Measurements from ENCODE around the gene LDLRAD2. TPM values are rescaled to one million over a fixed set of nuclear protein-coding genes. Genes with fewer than 3 reads are reported as not detected.

LDLRAD2 gene
- total RNA-seq, 1 donor: not detected

DNA sequence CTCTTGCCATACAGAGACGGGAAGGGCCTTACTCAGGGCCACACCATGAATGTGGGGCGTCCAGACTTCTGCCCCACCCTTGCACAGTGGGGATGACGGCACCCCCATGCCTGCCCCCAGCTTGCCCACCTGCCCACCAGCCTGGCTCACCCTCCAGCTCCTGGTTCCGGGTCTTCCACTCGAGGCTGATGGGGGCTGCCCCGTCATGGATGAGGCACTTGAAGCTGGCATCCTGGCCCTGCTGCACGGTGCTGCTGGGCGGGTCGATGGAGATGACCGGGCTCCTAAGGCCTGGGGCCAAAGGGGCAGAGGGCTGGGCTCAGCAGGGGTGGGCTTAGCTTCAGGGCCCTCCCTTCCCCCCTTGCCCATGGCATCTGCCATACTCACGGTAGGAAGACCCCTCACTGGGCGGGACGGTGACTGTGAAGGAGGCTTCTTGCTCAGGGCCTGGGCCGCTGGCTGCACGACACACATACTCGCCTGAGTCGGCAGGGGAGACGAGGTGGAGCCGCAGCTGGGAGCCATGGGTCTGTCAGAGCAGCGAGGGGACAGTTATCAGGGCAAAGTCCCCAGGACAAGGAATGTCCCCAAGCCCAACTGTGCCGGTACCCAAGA is 29.9 kb downstream of the LDLRAD2 start:
- peaks cover 28% of the 10 kb centered on the region for H4K20me1 ChIP-seq (ENCODE audit: insufficient read depth, low read length)
- H3K36me3 ChIP-seq (ENCODE audit: insufficient read depth, low read length): peaks cover 91% of the 10 kb centered on the region
- no peak overlapping the region for H2AFZ ChIP-seq (ENCODE audit: low read length)
- no peak overlapping the region for H3K4me3 ChIP-seq (ENCODE audit: insufficient read depth, low read length)
- H3K4me2 ChIP-seq (ENCODE audit: insufficient read depth, low read length): no peak overlapping the region
- DNase-seq (ENCODE audit: insufficient read length, low spot score, missing footprints): no peak
- TF ChIP-seq, protein P1, sequence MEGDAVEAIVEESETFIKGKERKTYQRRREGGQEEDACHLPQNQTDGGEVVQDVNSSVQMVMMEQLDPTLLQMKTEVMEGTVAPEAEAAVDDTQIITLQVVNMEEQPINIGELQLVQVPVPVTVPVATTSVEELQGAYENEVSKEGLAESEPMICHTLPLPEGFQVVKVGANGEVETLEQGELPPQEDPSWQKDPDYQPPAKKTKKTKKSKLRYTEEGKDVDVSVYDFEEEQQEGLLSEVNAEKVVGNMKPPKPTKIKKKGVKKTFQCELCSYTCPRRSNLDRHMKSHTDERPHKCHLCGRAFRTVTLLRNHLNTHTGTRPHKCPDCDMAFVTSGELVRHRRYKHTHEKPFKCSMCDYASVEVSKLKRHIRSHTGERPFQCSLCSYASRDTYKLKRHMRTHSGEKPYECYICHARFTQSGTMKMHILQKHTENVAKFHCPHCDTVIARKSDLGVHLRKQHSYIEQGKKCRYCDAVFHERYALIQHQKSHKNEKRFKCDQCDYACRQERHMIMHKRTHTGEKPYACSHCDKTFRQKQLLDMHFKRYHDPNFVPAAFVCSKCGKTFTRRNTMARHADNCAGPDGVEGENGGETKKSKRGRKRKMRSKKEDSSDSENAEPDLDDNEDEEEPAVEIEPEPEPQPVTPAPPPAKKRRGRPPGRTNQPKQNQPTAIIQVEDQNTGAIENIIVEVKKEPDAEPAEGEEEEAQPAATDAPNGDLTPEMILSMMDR (IDR thresholded peaks at IDR 0.05; ENCODE audit: extremely low read depth, low read depth, low read length): no peak
- no peaks in the 10 kb centered on the region for H3K27me3 ChIP-seq (ENCODE audit: insufficient read depth, low read length)
- peaks cover under 1% of the 10 kb centered on the region for H3K4me1 ChIP-seq (ENCODE audit: insufficient read depth, low read length)
- no peaks in the 10 kb centered on the region for H3K9me3 ChIP-seq (ENCODE audit: low read depth, low read length)
- H3K79me2 ChIP-seq (ENCODE audit: insufficient read depth, low read length): no peaks in the 10 kb centered on the region
- H3K27ac ChIP-seq (ENCODE audit: low read depth, low read length): no peak overlapping the region

DNA sequence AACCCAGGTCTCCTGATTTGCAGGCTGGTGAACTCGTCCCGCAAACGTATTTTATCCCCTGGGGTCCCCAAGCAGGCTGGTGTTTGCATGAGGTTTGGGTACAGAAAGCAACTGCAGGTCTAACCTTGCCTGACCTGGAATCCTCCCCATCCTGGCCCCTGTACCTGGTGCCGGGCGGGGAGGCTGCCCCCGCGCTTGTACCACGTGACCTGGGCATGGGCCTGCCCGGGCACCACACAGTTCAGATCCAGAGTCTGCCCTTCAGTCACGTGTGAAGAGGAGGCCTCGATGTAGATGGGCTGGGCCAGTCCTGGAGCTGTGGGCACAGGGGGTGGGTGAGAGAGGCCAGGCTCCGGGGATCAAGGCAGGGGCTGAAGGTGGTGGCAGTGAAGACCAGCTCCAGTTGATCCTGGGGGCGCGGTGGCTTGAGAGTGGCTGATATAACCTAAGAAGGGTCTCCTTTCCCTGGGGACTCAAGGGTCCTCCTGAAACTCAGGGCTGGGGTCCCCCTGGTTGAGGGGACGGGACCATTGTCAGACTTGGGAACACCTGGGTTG is 30.6 kb downstream of the LDLRAD2 start:
- H3K27me3 ChIP-seq (ENCODE audit: insufficient read depth, low read length): no peaks in the 10 kb centered on the region
- H3K4me2 ChIP-seq (ENCODE audit: insufficient read depth, low read length): no peak overlapping the region
- peaks cover 91% of the 10 kb centered on the region for H3K36me3 ChIP-seq (ENCODE audit: insufficient read depth, low read length)
- peaks cover 2% of the 10 kb centered on the region for H3K4me1 ChIP-seq (ENCODE audit: insufficient read depth, low read length)
- no peak overlapping the region for H3K4me3 ChIP-seq (ENCODE audit: insufficient read depth, low read length)
- H2AFZ ChIP-seq (ENCODE audit: low read length): no peak overlapping the region
- DNase-seq (ENCODE audit: insufficient read length, low spot score, missing footprints): no peak
- TF ChIP-seq, protein P1 (IDR thresholded peaks at IDR 0.05; ENCODE audit: extremely low read depth, low read depth, low read length): no peak
- peaks cover 35% of the 10 kb centered on the region for H4K20me1 ChIP-seq (ENCODE audit: insufficient read depth, low read length)
- no peak overlapping the region for H3K27ac ChIP-seq (ENCODE audit: low read depth, low read length)
- H3K79me2 ChIP-seq (ENCODE audit: insufficient read depth, low read length): no peaks in the 10 kb centered on the region
- no peaks in the 10 kb centered on the region for H3K9me3 ChIP-seq (ENCODE audit: low read depth, low read length)

DNA sequence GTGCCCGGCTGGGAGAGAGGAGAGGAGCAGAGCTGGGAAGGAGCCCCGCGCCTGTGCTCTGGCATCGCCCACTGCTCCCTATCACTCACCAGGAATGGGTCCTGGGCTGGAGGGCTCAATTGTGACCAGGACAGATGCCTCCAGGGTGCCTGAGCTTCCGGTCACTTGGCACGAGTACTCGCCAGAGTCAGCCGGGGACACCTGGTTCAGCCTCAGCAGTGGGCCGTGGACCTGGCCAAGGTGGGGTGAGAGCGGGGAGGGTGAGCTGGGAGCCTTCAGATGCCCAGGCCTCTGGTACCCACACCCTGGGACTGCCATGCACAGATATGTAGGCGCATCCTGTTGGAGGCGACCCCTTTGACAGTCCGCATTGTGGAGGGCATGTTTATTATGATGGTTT is 31.1 kb downstream of the LDLRAD2 start:
- no peak overlapping the region for H3K4me3 ChIP-seq (ENCODE audit: insufficient read depth, low read length)
- no peaks in the 10 kb centered on the region for H3K79me2 ChIP-seq (ENCODE audit: insufficient read depth, low read length)
- H2AFZ ChIP-seq (ENCODE audit: low read length): no peak overlapping the region
- H3K27me3 ChIP-seq (ENCODE audit: insufficient read depth, low read length): no peaks in the 10 kb centered on the region
- no peak overlapping the region for H3K4me2 ChIP-seq (ENCODE audit: insufficient read depth, low read length)
- H3K27ac ChIP-seq (ENCODE audit: low read depth, low read length): no peak overlapping the region
- H3K36me3 ChIP-seq (ENCODE audit: insufficient read depth, low read length): peaks cover 92% of the 10 kb centered on the region
- TF ChIP-seq, protein P1 (IDR thresholded peaks at IDR 0.05; ENCODE audit: extremely low read depth, low read depth, low read length): no peak
- peaks cover 36% of the 10 kb centered on the region for H4K20me1 ChIP-seq (ENCODE audit: insufficient read depth, low read length)
- no peak for DNase-seq (ENCODE audit: insufficient read length, low spot score, missing footprints)
- H3K9me3 ChIP-seq (ENCODE audit: low read depth, low read length): no peaks in the 10 kb centered on the region
- peaks cover 2% of the 10 kb centered on the region for H3K4me1 ChIP-seq (ENCODE audit: insufficient read depth, low read length)

DNA sequence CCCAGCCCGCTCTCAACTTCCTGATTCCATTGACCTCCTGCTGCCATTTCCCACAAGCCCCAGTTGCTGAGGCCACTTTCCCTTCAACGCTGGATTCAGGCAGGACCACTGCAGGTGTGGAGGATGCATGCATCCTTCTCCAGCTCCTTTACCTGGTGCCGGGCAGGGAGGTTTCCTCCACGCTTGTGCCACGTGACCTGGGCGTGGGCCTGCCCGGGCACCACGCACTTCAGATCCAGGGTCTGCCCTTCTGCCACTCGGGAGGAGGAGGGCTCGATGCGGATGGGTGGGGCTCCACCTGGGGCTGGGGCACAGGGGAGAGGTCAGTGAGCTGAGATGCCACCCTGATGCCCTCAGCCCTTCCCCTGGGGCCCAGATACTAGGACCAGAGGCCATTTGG is 31.9 kb downstream of the LDLRAD2 start:
- Histone ChIP-seq H3K27ac (ENCODE audit: low read depth, low read length) (no peak overlapping the region), H3K4me2 (ENCODE audit: insufficient read depth, low read length) (no peak overlapping the region), H3K79me2 (ENCODE audit: insufficient read depth, low read length) (no peaks in the 10 kb centered on the region), H3K9me3 (ENCODE audit: low read depth, low read length) (no peaks in the 10 kb centered on the region), H3K4me3 (ENCODE audit: insufficient read depth, low read length) (no peak overlapping the region), H3K27me3 (ENCODE audit: insufficient read depth, low read length) (no peaks in the 10 kb centered on the region), H2AFZ (ENCODE audit: low read length) (no peak overlapping the region), H3K36me3 (ENCODE audit: insufficient read depth, low read length) (peaks cover 92% of the 10 kb centered on the region), H4K20me1 (ENCODE audit: insufficient read depth, low read length) (peaks cover 32% of the 10 kb centered on the region), H3K4me1 (ENCODE audit: insufficient read depth, low read length) (peaks cover 2% of the 10 kb centered on the region)
- TF ChIP-seq, protein P1 (IDR thresholded peaks at IDR 0.05; ENCODE audit: extremely low read depth, low read depth, low read length): no peak
- no peak for DNase-seq (ENCODE audit: insufficient read length, low spot score, missing footprints)
